GM18502 (cell line): ENCODE results near the gene ABCC1.
"Not testable (repeated sequence)": the region's sequence is repeated elsewhere in the genome, so short reads cannot be mapped to it uniquely, and the experiment has no call there.

Experiments used
- ATAC-seq: cut with Tn5 transposase; IDR thresholded peaks from one replicate; pipeline ENCODE4 v1.9.1; 2021; ENCODE audit warnings: mild to moderate bottlenecking; ENCODE audit not compliant: unreplicated experiment, poor library complexity

The ABCC1 gene

DNA sequence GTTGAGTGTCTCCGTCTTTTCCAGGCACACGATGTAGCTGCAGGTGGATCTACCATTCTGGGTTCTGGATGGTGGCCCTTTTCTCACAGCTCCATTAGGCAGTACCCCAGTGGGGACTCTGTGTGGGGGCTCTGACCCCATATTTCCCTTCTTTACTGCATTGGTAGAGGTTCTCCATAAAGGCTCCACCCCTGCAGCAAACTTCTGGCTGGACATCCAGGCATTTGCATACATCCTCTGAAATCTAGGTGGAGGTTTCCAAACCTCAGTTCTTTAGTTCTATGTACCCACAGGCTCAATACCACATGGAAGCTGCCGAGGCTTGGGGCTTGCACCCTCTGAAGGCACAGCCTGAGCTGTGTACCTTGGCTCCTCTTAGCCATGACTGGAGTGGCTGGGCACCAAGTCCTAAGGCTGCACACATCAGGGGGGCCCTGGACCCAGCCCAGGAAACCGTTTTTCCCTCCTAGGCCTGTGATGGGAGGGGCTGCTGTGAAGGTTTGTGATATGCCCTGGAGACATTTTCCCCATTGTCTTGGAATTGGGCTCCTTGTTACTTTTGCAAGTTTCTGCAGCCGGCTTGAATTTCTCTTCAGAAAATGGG is 14.0 kb downstream of the ABCC1 start:
- ATAC-seq, result no peak

DNA sequence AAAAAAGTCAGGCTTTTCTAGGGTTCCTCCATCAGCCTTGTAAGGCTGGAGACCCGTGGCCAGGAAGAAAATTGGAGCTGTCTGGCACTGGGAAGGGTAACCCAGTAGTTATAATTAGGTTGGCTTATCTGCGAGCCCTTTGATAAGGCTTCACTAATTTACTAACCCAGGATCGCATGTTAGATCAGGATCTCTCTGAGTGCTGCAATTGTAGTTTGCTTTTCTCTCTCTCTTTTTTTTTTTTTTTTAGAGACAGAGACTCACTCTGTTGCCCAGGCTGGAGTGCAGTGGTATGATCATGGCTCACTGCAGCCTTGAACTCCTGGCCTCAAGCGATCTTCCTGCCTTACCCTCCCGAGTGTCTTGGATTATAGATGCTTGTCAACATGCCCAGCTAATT is 17.0 kb downstream of the ABCC1 start:
- ATAC-seq, result no peak

DNA sequence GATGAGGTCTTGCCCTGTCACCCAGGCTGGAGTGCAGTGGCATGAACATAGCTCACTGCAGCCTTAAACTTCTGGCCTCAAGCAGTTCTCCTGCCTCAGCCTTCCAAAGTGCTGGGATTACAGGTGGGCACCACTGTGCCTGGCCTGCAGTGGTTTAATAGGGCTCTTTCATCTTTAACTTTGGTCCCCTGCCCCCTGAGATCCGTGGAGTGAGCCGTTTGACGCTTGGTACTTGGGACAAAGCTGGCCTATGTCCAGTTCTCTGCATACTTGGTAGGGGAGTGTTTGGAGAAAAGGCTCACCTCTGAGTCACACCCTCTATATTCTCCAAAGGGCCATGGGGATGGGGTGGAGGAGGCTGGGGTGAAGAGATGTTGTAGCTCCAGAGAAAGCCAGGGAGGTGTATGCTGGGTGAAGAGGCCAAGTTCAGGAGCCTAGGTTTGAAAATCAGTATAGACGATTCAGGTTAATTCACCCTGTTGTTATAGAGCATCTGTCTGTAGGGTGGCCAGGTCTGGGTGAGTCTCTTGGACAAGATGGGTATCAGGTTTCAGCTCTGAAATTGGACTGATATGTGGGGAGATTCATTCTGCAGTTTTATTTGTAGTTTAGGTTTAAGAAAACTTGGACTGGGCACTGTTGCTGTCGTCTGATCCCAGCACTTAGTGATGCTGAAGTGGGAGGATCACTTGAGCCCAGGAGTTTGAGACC is 17.6 kb downstream of the ABCC1 start:
- no peak for ATAC-seq

DNA sequence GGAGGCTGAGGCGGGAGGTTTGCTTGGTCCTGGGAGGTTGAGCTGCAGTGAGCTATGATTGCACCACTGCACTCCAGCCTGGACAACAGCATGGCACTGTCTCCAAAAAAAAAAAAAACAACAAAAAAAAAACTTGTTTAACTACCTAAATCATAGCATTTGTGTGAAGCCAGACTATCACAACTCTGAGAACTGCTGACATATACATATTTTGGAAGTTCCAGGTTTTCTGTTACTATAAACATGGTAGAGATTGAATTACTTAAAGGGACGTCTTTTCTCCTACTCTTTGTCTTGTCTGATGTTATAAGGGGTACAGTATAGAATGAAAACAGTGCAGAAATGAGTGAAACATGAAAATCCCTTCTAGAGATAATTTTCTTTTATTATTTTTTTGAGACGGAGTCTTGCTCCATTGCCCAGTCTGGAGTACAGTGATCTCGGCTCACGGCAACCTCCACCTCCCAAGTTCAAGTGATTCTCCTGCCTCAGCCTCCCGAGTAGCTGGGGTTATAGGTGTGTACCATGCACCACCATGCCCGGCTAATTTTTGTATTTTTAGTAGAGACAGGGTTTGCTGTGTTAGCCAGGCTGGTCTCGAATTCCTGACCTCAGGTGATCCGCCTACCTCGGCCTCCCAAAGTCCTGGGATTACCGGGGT is 18.4 kb downstream of the ABCC1 start:
- no peak for ATAC-seq

DNA sequence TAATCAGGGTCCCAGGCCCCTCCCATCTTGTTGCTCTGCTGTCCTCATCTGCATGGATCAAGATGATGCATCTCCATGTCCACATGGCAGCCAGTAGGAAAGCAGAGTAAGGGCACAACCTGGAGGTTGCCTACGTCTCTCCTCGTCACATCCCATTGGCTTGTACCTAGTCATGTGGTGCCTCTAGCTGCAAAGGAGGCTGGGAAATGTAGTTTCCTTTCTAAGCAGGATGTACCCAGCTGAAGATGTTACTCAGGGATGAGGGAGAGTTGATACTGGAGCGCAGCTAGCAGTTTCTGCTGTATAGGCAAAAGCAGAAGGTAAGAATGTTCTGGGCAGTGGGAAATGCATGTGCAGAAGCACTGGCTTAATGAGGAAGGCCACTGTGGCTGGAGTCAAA is 20.8 kb downstream of the ABCC1 start:
- no peak for ATAC-seq

DNA sequence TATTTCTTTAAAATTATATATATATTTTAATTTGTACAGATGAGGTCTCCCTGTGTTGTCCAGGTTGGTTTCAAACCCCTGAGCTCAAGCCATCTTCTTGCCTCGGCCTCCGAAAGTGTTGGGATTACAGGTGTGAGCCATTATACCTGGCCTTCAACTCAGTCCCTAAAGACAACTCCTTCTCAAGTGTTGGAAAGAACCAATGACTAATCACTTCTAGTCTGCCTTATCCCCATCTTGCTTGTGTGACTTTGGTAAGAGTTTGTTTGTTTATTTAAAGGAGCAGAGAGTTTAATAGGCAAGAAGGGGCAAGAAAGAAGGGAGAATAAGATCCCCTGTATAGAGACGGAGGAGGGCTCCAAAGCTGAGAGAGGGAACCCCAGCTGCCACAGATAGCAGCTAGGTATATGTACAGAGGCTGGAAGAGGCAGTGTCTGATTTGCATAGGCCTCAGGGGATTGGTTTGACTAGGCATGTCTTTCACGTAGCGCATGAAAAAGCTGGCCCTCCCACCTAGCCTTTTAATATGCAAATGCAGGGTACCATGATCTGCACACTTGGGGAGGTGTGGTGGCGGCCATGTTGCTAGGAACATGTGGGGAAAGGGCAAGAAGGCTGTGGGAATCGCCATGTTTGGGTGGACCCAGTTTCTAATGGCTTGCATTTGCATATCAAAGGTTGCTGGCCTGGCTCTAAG is 21.5 kb downstream of the ABCC1 start:
- ATAC-seq, result no peak

DNA sequence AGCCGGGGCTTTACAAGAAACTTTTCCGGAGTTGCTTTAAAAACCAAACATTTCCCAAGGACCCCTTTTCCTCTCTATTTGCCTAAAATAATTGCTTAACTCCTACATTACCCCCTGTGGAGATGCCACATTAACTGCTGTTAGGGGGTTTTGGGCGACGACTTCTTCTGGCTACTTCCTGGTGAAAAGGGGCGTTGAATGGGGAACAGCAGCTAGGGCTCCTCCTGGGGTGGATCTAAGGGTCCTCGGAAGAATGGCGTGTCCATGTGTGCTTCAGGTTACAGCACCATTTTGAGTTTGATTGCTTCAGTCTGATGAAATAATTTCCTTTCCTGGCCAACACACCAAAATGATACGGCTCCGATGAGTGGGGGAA is 22.0 kb downstream of the ABCC1 start:
- ATAC-seq, result no peak

DNA sequence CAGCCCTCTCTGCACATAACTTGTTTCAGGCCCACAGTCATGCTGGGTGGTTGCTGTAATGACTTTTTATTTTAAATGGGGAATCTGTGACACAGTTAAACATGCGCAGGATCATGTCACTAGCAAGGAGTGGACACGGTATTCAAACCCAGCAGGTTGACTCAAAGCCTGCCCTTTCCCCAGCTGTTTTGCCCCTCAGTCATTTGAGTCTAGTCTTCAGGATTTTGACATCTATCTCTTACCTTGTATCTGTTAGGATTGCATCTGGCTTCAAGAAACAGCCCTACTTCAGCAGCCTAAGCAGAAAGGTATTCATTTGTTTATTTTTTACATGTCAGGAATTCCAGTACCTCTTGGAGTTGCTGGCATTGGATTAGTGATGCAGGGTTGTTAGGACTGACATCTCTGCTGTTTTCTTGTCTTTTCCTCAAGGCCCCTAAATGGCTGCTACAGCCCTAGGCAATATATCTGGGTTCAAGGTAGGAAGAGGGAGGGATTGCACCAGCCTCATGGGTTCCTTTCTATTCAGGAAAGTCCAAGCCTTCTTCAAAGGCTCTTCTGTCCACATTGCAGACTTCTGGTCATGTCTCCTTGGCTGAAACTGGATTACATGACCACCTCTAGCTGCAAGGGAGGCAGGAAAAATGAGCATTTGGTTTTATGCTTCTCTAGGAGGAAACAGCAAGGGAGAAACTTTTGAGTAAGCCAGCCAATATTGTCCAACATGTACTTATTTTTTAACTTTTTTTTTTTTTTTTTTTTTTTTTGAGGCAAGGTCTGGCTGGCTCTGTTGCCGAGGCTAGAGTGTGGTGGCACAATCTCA is 22.8 kb downstream of the ABCC1 start:
- ATAC-seq, result no peak

DNA sequence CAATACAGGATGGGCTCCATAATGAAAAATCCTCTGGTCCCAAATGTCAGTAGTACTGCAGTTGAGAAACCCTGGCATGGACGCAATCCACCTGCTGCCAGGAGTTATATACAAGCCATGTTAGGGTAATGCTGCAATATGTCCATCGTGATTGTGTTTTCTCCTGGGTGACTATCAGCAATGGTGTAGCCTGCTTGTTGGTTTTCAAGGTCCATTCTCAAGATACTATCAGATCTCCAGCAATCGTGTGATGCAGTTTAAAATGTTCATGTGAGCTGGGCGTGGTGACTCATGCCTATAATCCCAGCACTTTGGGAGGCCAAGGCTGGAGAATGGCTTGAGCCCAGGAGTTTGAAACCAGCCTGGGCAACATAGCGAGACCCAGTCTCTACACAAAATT is 24.0 kb downstream of the ABCC1 start:
- no peak for ATAC-seq

DNA sequence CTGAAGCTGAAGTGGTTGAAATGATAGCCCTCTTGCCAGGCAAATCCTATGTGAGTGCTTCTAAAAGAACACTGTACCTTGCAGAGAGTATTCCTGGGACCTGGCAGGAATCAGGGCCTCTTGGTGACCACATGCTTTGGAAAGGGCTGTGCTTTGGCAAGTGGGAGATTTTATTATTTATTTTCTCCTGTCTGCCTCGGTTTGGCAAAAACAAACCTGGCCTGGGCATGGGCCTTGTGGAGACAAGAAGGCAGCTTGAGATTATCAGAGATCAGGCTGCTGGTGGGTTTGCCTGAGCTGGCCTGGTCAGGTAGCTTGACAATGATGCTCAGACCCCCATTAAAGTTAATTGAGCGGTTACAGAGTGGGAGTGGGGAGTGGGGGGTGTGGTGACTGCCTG is 24.6 kb downstream of the ABCC1 start:
- ATAC-seq, result no peak

DNA sequence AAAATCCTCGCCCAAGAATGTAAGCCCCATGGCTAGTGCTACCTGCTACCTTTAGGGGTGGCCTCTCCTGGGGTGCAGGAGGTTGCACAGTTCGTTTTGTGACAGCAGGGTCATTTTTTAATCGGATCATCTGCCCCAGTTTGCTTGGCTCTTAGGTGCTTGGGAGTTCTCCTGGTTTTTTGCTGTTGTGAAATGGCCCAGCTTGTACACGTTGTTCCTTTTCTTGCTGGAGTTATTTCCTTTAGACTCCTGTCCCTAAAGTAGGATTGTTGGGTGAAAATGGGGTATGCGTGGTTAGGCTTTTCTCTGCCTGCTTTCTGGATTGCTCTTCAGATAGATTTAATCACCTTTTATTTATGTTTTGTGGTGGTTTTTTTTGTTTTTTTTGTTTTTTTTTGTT is 25.8 kb downstream of the ABCC1 start:
- ATAC-seq, result no peak

DNA sequence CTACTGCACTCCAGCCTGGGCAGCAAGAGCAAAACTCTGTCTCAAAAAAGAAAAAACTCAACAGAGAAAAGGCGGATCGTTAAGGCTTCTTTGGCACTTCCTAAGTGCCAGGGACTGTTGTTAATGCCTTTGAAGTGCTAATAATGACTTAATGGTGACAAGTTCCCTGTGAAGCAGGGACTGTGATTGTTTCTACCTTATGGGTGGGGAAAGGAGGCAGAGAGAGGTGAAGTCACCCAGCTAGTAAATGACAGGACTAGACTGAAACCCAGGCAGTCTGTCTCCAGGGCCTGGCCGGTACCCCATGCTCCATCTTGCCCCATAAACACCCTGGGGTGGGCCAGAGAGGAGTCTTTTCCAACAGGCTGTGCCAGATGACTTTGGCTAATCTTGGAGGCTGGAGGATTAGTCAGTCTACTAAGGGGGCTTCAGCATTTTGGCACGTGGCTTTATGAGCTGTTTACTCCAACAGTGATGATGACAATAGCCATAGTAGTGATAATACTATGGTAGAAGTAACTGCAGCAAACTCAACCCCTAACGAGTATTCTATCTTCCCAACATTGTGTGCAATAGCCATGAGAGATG is 26.9 kb downstream of the ABCC1 start:
- ATAC-seq, result no peak

DNA sequence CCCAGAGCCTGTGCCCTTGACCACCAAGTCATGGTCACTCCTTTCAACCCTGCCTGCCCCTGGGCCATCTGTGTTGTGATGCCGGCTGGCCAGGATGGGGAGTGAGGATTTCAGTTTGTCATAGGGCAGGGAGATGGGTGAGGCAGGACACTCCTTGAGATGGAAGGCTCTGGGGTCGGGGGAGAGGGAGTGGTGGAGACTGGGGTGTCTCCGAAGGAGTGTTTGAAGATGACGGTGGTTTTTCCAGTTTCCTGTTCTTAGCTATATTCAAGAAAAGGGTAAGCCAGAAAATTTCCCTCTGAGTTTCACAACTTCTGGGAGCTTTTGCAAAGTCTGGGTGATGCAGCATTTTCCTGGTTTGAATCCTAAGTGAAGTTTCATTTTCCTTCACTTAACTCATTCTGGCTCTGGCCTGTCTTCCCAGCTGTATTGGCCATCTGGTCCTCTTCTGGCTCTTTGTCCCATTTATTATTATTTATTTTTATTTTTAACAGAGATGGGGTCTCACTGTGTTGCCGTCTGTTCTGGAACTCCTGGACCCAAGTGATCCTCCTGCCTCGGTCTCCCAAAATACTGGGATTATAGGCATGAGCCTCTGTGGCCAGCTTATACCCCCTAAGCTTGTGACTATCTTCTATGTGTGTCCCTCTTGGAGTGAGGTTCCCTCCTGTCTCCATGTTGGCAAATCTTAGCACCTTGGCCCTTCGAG is 27.7 kb downstream of the ABCC1 start:
- no peak for ATAC-seq

DNA sequence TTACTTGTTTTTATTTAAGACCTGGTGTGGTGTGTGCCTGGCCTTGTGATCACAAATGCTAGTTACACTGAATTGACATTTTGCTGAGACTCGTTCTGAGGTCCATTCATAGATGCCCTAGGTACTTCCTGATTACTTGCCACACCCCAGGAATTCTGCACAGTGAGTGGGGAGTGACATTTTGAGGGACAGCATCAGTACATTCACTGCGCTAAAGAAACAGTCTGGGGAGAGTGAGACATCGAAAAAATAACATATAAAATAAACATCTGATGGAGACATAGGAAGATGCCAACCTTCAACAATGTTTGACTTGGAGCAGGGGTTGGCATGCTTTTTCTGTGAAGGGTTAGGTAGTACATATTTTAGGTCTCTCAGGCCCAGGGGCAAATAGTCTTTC is 30.4 kb downstream of the ABCC1 start:
- no peak for ATAC-seq

DNA sequence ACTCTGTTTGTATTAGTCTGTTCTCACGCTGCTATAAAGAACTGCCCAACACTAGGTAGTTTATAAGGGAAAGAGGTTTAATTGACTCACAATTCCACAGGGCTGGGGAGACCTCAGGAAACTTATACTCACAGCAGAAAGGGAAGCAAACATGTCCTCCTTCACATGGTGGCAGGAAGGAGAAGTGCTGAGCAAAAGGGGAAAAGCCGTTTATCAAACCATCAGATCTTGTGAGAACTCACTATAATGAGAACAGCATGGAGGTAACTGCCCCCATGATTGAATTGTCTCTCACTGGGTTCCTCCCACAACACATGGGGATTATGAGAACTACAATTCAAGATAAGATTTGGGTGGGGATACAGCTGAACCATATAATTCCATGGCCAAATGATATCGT is 30.9 kb downstream of the ABCC1 start:
- ATAC-seq, result no peak

DNA sequence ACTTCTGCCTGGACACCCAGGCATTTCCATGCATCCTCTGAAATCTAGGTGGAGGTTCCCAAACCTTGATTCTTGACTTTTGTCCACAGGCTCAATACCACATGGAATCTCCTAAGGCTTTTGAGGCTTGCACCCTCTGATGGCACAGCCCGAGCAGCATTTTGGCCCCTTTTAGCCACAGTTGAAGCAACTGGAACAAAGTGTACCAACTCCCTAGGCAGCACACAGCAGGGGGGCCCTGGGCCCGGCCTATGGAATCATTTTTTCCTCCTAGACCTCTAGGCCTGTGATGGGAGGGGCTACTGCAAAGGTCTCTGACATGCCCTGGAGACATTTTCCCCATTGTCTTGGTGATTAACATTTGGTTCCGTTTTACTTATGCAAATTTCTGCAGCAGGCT is 32.0 kb downstream of the ABCC1 start:
- ATAC-seq, result no peak

DNA sequence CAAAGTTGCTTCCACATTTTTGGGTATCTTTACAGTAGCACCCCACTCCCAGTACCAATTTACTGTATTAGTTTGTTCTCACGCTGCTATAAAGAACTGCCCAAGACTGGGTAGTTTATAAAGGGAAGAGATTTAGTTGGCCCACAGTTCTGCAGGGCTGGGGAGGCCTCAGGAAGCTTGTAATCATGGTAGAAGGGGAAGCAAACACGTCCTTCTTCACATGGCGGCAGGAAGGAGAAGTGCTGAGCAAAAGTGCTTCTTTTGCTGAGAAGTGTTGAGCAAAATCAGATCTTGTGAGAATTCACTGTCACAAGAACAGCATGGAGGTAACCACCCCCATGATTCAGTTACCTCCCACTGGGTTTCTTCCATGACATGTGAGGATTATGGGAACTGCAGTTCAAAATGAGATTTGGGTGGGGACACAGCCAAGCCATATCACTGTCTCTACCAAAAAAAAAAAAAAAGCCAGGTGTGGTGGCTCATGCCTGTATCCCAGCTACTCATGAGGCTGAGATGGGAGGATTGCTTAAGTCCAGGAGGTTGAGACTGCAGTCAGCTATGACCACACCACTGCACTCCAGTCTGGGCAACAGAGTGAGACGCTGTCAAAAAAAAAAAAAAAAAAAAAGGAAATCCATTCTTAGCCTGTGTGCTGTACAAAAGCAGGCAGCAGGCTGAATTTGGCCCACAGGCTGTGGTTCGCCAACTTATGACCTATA is 32.9 kb downstream of the ABCC1 start:
- not testable (repeated sequence) for ATAC-seq

DNA sequence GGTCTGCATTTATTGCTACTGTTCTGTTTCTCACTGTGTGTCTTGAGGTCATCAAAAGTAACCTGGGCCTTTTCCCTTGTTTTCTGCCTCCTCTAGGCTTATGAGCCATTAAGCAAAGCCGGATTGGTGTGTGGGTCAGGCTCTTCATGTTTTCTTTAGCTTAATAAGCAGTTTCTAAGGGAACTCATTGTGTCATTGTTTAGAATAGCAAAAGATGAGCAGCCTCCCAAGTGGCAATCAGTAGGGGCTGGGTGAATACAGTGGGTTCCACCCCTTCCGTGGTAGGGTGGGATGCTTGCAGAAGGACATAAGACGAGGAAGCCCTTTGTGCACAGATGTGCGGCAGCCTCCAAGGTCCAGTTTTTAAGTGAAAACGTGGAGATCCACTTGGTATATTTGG is 34.5 kb downstream of the ABCC1 start:
- ATAC-seq, result no peak

DNA sequence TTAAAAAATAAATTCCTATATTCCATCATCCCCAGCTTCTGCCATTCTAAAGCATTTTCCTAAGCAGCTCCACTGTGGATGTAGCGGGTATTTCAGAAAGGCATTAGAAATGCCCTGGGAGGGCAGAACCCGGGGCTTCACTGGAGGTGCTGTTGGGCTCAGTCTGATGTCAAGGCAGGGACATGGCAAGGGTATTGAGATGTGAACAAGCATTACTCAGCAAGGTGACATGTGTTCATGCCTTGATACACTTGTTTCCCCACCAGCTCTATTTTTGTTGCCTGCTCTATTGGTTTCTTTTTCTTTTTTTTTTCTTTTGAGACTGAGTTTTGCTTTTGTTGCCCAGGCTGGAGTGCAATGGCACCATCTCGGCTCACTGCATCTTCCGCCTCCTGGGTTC is 35.7 kb downstream of the ABCC1 start:
- no peak for ATAC-seq
